Measurements from ENCODE around the gene PFKFB4.

DNA sequence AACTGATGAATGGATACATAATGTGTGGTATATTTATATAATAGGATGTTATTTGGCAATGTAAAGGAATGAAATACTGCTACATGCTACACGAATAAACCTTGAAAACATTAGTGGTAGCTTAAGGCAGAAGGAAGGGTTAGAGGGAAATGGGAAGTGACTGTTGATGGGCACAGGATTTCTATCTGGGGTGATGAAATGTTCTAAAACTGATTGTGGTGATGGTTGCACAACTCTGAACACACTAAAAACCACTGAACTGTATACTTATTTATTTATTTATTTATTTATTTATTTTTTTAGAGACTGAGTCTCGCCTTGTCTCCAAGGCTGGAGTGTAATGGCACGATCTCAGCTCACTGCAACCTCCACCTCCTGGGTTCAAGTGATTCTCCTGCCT, 27.8 kb downstream of the PFKFB4 start:
- TF ChIP-seq ZNF274 (IDR thresholded peaks at IDR 0.05; ENCODE audit: low read depth, low read length): no peak
- no peak for TF ChIP-seq SUZ12 (IDR thresholded peaks at IDR 0.05; ENCODE audit: extremely low read depth, insufficient read depth, insufficient read length)

Data from NT2/D1 (cell line).